HepG2 (cell line): ENCODE data around the gene ARL15. TPM values are rescaled to one million over a fixed set of nuclear protein-coding genes. Genes with fewer than 3 reads are reported as not detected.

Source experiments
- ATAC-seq: fragments of 200-7000 bp; cut with Tn5 transposase; 3 replicates; pipeline ENCODE4 v1.9.1; 2020; ENCODE audit warnings: mild to moderate bottlenecking, moderate library complexity
- BruUV-seq: library from RNA; stranded (reverse); fragments of 400-500 nt; replicated peaks from 2 replicates; lab custom pipeline; 2021; lab: Mats Ljungman, UMichigan
- CTCF ChIA-PET: fragments of 300-600 bp; formaldehyde crosslinking; extraction: SDS; loops from one replicate; lab custom pipeline; 2021; ENCODE audit warnings: low total read pairs, inconsistent platforms, low intra/inter-chr PET ratio; lab: Yijun Ruan, JAX
- POLR2A ChIA-PET: fragments of 350-600 bp; sonication (Branson Sonifier 250); formaldehyde crosslinking; loops from one replicate; lab custom pipeline; 2020; ENCODE audit warnings: antibody characterized with exemption, inconsistent platforms; lab: Yijun Ruan, JAX
- DNase-seq: peaks from one replicate; pipeline ENCODE4 v3.0.0-alpha.2; 2015; ENCODE audit warnings: low spot score
- FAIRE-seq: peaks from 3 replicates; lab custom pipeline; 2011; peaks lifted over from hg19 to GRCh38; lab: Jason Lieb, UNC
- H2AFZ ChIP-seq: one replicate; pipeline ENCODE4 v1.6.1; 2011; ENCODE audit warnings: low read length, inconsistent platforms
- H3K27ac ChIP-seq: fragments of 300-600 bp; 3 replicates; pipeline ENCODE4 v1.8.0; 2011; ENCODE audit warnings: mixed run types, mild to moderate bottlenecking, mixed read lengths, low read length, inconsistent platforms; ENCODE audit not compliant: insufficient read depth; ENCODE audit errors: extremely low read length
- H3K27me3 ChIP-seq, 2 experiments: fragments of 200-600 bp in 1 of 2; 2 replicates in 1 of 2; 3 replicates in 1 of 2; pipeline versions ENCODE4 v1.6.0 to v1.8.0; 2011; ENCODE audit warnings: low read length in 2 of 2, mild to moderate bottlenecking in 2 of 2, moderate library complexity in 2 of 2, inconsistent platforms in 1 of 2; ENCODE audit not compliant: insufficient read depth in 2 of 2, control insufficient read depth in 1 of 2
- H3K36me3 ChIP-seq, 2 experiments: fragments of 200-600 bp in 1 of 2; replicated peaks in 1 of 2; 2 replicates in 1 of 2; 3 replicates in 1 of 2; pipeline versions ENCODE4 v1.5.1 to v1.8.0; 2011; ENCODE audit warnings: low read length in 2 of 2, inconsistent platforms in 1 of 2; ENCODE audit not compliant: insufficient read depth in 2 of 2, control insufficient read depth in 1 of 2
- H3K4me1 ChIP-seq: 2 replicates; pipeline ENCODE4 v1.5.1; 2012; ENCODE audit warnings: low read length, inconsistent platforms; ENCODE audit not compliant: insufficient read depth
- H3K4me2 ChIP-seq: 2 replicates; pipeline ENCODE4 v1.6.0; 2011; ENCODE audit warnings: low read depth, low read length, inconsistent platforms
- H3K4me3 ChIP-seq, 3 experiments: fragments of 200-600 bp in 1 of 3; sonication (generic), shearing (Covaris generic) in 1 of 3; replicated peaks in 1 of 3; 2 replicates each; pipeline ENCODE4 v1.5.1; 2011 to 2016; ENCODE audit warnings: low read length in 3 of 3, inconsistent platforms in 2 of 3, low read depth in 2 of 3, mild to moderate bottlenecking in 2 of 3, control low read depth in 1 of 3, mixed read lengths in 1 of 3; ENCODE audit not compliant: insufficient read depth in 1 of 3
- H3K79me2 ChIP-seq: one replicate; pipeline ENCODE4 v1.6.1; 2011; ENCODE audit warnings: low read length, inconsistent platforms; ENCODE audit not compliant: insufficient read depth
- H3K9ac ChIP-seq: 2 replicates; pipeline ENCODE4 v1.6.0; 2011; ENCODE audit warnings: mild to moderate bottlenecking, low read depth, low read length, inconsistent platforms; ENCODE audit not compliant: insufficient read depth
- H3K9me3 ChIP-seq: 2 replicates; pipeline ENCODE4 v1.5.1; 2012; ENCODE audit warnings: mild to moderate bottlenecking, low read length
- H4K20me1 ChIP-seq: 2 replicates; pipeline ENCODE4 v1.6.0; 2011; ENCODE audit warnings: inconsistent platforms, mild to moderate bottlenecking, low read length, moderate library complexity; ENCODE audit not compliant: insufficient read depth
- ERF ChIP-seq: IDR thresholded peaks from 2 replicates; pipeline ENCODE4 v1.6.1; 2018; ENCODE audit warnings: missing biosample characterization, missing genetic modification reagents
- GATAD2A ChIP-seq: IDR thresholded peaks from 2 replicates; pipeline ENCODE4 v1.6.1; 2016
- SALL2 ChIP-seq: sonication (generic); formaldehyde crosslinking; IDR thresholded peaks from 2 replicates; pipeline ENCODE4 v1.8.1; 2023; ENCODE audit warnings: mild to moderate bottlenecking, missing genetic modification reagents, inconsistent platforms
- TOE1 ChIP-seq: sonication (generic); formaldehyde crosslinking; IDR thresholded peaks from 2 replicates; pipeline ENCODE4 v1.4.0; 2020; ENCODE audit warnings: mild to moderate bottlenecking, missing genetic modification reagents
- U2AF1 ChIP-seq: fragments of 200-400 bp; formaldehyde crosslinking; optimal IDR thresholded peaks from 2 replicates; pipeline ENCODE3; 2017; ENCODE audit warnings: mild to moderate bottlenecking, low read depth, low read length
- ZNF230 ChIP-seq: sonication (generic); formaldehyde crosslinking; IDR thresholded peaks from 2 replicates; pipeline ENCODE4 v1.4.0; 2020; ENCODE audit warnings: mild to moderate bottlenecking, missing genetic modification reagents
- ZNF33A ChIP-seq: sonication (generic); formaldehyde crosslinking; IDR thresholded peaks from 2 replicates; pipeline ENCODE4 v1.5.1; 2020; ENCODE audit warnings: missing genetic modification reagents, mild to moderate bottlenecking, moderate library complexity, borderline replicate concordance
- ZNF607 ChIP-seq: sonication (generic); formaldehyde crosslinking; IDR thresholded peaks from 2 replicates; pipeline ENCODE4 v1.5.1; 2020; ENCODE audit warnings: missing genetic modification reagents, mild to moderate bottlenecking, borderline replicate concordance
- WGBS: methylation state at CpG from one replicate; pipeline ENCODE4 v1.1.6; 2017; ENCODE audit warnings: low lambda C conversion rate; 5-methylcytosine and 5-hydroxymethylcytosine counted together
- in situ Hi-C: cut with HindIII; loops from 2 replicates; pipeline ENCODE4 v1.10.0; 2017; ENCODE audit warnings: low pct_unique_long_range_greater_than_20kb; ENCODE audit not compliant: extremely low pct_ligation_motif_present
- intact Hi-C: fragments of 100-400 bp; cut with micrococcal nuclease; formaldehyde crosslinking; loops from one replicate; pipeline ENCODE4 v1.10.0; 2022; ENCODE audit not compliant: unreplicated experiment
- polyA plus RNA-seq, 8 experiments: library from polyadenylated mRNA; depleted of rRNA in 3 of 8; stranded (reverse) in 7 of 8; unstranded in 1 of 8; fragments of >200 nt; fragmentation: Illumina TruSeq in 4 of 8; extraction: Trizol in 4 of 8; gene quantifications; 2 replicates each; pipeline versions ENCODE4 v1.2.1 to v1.2.3, GENCODE V29; 2011 to 2016; ENCODE audit warnings: low read depth in 4 of 8, missing spikeins in 1 of 8, mixed read lengths in 1 of 8; ENCODE audit not compliant: insufficient read depth in 1 of 8
- total RNA-seq, 5 experiments: library from RNA; depleted of rRNA; stranded (reverse); fragments of >200 nt; fragmentation: Illumina TruSeq; extraction: Trizol; gene quantifications; 2 replicates each; pipeline ENCODE4 v1.2.3, GENCODE V29; 2016; ENCODE audit warnings: low read depth in 1 of 5
- TF ChIP-seq, protein P1 (sequence below): IDR thresholded peaks from 2 replicates; pipeline ENCODE4 v1.6.1; 2016; ENCODE audit warnings: missing compliant biosample characterization, missing genetic modification reagents, borderline replicate concordance
- TF ChIP-seq, protein P2 (sequence below): IDR thresholded peaks from 2 replicates; pipeline ENCODE4 v1.6.1; 2016; ENCODE audit warnings: low read depth

ARL15 gene
- total and polyA plus RNA-seq, 2 of the 13 experiments (the other 11 are each of a cell fraction or from before 2014, with no cell fraction given), result 2.5 to 7.7 TPM

DNA sequence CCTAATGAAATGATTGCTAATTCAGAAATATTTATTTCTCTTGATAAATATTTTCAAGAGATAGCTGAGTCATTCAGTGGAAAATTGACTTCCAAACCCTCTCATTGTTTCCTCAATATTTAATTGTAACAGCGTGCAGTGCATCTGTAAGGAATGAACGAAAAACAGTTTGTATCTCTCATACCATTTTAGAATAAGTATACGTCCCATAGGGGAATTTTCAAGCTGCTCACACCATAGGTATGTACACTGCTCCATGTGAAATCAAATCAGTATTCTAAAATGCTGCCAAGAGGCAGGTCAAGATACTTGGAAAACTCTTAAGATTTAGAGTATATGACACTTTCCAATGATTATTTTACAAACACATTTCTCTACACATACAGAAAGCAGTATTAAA lies 202.2 kb downstream of the ARL15 start (continued):
- TF ChIP-seq ZNF607 (no peak), ZNF33A (CRISPR knock-in tag) (no peak), TOE1 (CRISPR knock-in tag) (no peak)
- TF ChIP-seq, protein P1, sequence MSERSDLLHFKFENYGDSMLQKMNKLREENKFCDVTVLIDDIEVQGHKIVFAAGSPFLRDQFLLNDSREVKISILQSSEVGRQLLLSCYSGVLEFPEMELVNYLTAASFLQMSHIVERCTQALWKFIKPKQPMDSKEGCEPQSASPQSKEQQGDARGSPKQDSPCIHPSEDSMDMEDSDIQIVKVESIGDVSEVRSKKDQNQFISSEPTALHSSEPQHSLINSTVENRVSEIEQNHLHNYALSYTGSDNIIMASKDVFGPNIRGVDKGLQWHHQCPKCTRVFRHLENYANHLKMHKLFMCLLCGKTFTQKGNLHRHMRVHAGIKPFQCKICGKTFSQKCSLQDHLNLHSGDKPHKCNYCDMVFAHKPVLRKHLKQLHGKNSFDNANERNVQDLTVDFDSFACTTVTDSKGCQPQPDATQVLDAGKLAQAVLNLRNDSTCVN (CRISPR knock-in tag), result no peak

GRCh38 chr5:54103871-54104270 lies 206.5 kb downstream of the ARL15 start:
- H3K27ac ChIP-seq, result no peak overlapping the region
- WGBS, result 9% methylated on average over 1 of the region's 1 CpG
- ChIA-PET CTCF (no interaction called here), POLR2A (no interaction called here)
- FAIRE-seq (no peak), DNase-seq (no peak), ATAC-seq (no peak)
- no peaks in the 10 kb centered on the region for H3K9me3 ChIP-seq
- H3K36me3 ChIP-seq, result no peaks in the 10 kb centered on the region
- BruUV-seq, result no TSS peak
- no peak overlapping the region for H3K4me2 ChIP-seq
- no peak overlapping the region for H3K4me3 ChIP-seq
- H3K27me3 ChIP-seq, result no peaks in the 10 kb centered on the region
- H3K79me2 ChIP-seq, result no peaks in the 10 kb centered on the region
- TF ChIP-seq, protein P1 (CRISPR knock-in tag), result no peak
- no peak for TF ChIP-seq SALL2
- TF ChIP-seq ZNF230 (CRISPR knock-in tag), result no peak
- TF ChIP-seq U2AF1, result no peak
- no peak for TF ChIP-seq ERF (CRISPR knock-in tag)
- TF ChIP-seq GATAD2A (CRISPR knock-in tag), result no peak
- TF ChIP-seq, protein P2, sequence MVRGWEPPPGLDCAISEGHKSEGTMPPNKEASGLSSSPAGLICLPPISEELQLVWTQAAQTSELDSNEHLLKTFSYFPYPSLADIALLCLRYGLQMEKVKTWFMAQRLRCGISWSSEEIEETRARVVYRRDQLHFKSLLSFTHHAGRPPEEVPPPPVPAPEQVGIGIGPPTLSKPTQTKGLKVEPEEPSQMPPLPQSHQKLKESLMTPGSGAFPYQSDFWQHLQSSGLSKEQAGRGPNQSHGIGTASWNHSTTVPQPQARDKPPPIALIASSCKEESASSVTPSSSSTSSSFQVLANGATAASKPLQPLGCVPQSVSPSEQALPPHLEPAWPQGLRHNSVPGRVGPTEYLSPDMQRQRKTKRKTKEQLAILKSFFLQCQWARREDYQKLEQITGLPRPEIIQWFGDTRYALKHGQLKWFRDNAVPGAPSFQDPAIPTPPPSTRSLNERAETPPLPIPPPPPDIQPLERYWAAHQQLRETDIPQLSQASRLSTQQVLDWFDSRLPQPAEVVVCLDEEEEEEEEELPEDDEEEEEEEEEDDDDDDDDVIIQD (CRISPR knock-in tag), result no peak
- no peak overlapping the region for H3K9ac ChIP-seq
- in situ Hi-C loops, result no loop called here
- H2AFZ ChIP-seq, result no peak overlapping the region
- H3K4me1 ChIP-seq, result no peaks in the 10 kb centered on the region
- no peaks in the 10 kb centered on the region for H4K20me1 ChIP-seq
- intact Hi-C loops, result no loop called here
